ENCODE results near the gene ZDHHC14.

DNA sequence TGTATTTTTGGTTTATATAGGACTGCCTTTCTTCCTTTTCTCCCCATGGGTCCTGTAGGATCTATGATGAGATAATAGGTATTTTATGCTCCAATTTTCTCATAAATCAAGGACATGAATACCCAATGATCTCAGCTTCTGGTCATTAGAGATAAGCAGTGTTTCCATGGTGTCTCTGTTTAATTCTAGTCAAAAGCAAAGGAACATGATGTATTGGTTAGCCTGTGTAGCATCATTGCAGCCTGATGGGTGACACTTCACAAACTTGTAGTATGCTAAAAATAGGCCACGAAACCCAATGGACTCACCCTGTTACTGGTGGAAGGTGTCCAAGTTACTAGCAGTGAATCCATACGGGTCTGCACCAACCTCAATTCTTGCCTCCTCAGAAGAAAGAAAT is 325.9 kb downstream of the ZDHHC14 start:
- TF ChIP-seq POLR2A (IDR thresholded peaks at IDR 0.05), result no peak
- TF ChIP-seq, protein P1, sequence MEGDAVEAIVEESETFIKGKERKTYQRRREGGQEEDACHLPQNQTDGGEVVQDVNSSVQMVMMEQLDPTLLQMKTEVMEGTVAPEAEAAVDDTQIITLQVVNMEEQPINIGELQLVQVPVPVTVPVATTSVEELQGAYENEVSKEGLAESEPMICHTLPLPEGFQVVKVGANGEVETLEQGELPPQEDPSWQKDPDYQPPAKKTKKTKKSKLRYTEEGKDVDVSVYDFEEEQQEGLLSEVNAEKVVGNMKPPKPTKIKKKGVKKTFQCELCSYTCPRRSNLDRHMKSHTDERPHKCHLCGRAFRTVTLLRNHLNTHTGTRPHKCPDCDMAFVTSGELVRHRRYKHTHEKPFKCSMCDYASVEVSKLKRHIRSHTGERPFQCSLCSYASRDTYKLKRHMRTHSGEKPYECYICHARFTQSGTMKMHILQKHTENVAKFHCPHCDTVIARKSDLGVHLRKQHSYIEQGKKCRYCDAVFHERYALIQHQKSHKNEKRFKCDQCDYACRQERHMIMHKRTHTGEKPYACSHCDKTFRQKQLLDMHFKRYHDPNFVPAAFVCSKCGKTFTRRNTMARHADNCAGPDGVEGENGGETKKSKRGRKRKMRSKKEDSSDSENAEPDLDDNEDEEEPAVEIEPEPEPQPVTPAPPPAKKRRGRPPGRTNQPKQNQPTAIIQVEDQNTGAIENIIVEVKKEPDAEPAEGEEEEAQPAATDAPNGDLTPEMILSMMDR (IDR thresholded peaks at IDR 0.05), result no peak
